Choroid plexus epithelial cell (primary cell): Measurements from ENCODE around the gene OAS3.
A peak's percentile ranks its signal among the peaks of the same experiment; 100 is the strongest.

Experiments
- DNase-seq: peaks from one replicate; pipeline ENCODE4 v3.0.0-alpha.2; 2010; ENCODE audit warnings: low read depth
- H3K4me3 ChIP-seq: 2 replicates; pipeline ENCODE4 v1.5.1; 2011; ENCODE audit warnings: low read depth, mild to moderate bottlenecking, control low read depth, low read length, moderate library complexity
- TF ChIP-seq, protein P1 (sequence below): conservative IDR thresholded peaks from 2 replicates; pipeline ENCODE4 v1.5.1; 2011; ENCODE audit warnings: low read depth, mild to moderate bottlenecking, control low read depth, inconsistent platforms, low read length, moderate library complexity

Gene OAS3

DNA sequence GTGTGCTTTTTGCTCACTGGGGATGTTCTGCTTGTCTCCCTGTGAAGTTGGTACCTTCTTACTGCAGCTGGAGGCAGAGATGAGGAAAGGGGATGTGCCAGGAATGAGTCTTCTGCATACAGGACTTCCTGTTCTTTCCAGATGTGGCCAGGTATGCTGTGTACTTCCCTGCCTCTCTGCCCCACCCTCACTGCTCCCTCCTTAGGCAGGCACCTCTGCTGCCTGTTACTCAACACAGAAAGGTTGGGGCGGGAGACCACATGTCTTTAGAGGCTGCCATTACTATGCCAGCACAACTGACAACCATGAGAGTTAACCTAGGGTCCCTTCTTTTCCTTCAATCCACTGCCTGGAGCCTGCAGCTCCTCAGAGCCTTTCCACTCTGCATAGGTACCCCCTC lies 2.0 kb upstream of the OAS3 start:
- no peak for DNase-seq
- TF ChIP-seq, protein P1, sequence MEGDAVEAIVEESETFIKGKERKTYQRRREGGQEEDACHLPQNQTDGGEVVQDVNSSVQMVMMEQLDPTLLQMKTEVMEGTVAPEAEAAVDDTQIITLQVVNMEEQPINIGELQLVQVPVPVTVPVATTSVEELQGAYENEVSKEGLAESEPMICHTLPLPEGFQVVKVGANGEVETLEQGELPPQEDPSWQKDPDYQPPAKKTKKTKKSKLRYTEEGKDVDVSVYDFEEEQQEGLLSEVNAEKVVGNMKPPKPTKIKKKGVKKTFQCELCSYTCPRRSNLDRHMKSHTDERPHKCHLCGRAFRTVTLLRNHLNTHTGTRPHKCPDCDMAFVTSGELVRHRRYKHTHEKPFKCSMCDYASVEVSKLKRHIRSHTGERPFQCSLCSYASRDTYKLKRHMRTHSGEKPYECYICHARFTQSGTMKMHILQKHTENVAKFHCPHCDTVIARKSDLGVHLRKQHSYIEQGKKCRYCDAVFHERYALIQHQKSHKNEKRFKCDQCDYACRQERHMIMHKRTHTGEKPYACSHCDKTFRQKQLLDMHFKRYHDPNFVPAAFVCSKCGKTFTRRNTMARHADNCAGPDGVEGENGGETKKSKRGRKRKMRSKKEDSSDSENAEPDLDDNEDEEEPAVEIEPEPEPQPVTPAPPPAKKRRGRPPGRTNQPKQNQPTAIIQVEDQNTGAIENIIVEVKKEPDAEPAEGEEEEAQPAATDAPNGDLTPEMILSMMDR = no peak
- H3K4me3 ChIP-seq = no peak overlapping the region

DNA sequence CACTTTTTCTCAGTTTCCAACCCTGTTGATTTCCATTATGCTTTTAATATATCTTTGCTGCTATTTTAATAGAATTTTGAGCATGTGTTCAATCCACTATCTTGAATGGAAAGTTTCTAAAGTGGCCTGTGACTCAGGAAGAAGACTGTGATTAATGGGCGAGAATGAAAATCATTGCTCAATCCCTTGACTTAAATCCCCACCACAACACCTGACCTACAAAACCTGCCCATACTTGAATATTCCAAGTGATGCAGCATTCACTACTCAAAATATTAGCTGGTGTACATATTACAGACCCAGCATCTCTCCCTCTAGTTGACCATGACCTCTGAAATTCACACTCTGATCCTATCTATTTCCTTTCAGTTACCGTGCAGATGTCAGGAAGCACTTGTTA lies 1.3 kb upstream of the OAS3 start:
- peak; percentile 10 for DNase-seq
- TF ChIP-seq, protein P1 = no peak
- no peak overlapping the region for H3K4me3 ChIP-seq

DNA sequence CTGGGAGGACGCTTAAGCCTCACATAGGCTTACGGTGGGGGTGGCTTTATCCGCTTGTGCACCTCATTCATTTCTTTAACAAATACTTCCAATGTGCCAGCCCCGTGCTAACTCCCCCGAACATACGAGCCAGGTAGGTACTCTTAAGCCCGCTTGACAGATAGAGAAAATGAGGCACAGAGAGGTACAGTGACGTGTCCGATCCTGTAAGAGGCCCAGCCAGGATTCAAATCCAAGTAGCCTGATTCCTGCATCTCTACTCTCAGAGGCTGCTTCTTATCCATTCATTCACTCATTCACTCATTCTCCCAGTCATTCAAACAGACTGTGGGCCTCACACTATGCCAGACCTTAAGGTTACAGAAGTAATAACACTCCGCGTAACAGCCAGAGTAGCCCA lies 477 bp downstream of the OAS3 start:
- TF ChIP-seq, protein P1 = no peak
- peak; percentile 7 for DNase-seq
- peak overlapping the region; percentile 74 for H3K4me3 ChIP-seq

DNA sequence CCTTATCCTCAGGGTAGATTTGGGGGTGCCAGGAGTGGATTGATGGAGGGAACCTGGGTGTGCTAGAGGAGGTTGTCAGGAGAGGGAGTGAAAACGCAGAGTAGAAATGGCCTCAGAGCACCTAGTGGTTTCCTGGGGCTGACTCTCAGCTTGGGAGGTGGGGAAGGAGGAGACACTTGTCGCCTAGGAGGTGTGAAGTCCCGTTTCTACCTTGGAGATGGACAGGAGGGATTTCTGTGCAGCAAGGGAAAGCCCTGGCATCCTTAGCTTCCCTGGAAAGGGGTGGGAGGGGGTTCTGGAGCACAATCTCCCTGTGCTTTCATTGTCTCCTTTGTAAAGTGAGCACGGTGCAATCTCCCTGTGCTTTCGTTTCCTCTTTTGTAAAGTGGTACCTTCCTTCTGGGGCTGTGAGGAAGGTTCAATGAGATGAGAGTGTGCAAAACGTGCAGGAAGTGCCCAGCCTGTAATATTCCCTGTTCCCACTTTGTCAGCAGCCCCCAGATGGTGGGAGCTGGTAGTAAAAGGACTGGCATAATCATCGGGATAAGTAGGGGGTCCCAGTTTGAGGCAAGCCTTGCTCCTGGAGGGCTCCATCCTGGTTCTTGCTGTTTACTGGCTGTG lies 1.6 kb downstream of the OAS3 start:
- DNase-seq = no peak
- H3K4me3 ChIP-seq = no peak overlapping the region
- TF ChIP-seq, protein P1 = no peak

DNA sequence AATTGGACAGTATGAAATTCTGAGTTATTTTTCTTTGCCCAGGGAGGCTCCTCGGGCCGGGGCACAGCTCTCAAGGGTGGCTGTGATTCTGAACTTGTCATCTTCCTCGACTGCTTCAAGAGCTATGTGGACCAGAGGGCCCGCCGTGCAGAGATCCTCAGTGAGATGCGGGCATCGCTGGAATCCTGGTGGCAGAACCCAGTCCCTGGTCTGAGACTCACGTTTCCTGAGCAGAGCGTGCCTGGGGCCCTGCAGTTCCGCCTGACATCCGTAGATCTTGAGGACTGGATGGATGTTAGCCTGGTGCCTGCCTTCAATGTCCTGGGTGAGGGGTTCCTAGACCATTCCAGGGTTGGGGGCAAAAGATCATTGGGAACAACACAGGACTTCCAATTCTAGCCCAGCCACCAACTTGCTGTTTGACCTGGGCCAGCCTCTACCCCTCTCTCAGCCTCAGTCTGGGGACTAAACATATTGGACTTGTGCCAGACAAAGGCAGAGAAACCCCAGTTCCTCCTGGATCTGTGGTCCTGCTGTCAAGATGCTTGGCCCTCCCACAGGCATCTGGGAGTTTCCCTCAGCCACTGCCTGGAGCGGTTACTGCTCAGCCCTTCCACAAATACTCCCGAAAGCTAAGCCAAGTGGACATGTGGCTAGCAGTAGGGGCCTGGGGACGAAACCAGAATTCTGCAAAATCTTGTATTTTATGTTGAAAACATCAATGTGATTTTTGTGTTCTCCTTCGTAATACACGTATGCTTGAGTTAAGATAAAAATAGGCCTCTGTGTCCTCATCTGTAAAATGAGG lies 3.5 kb downstream of the OAS3 start:
- TF ChIP-seq, protein P1 = no peak
- H3K4me3 ChIP-seq = no peak overlapping the region
- no peak for DNase-seq

DNA sequence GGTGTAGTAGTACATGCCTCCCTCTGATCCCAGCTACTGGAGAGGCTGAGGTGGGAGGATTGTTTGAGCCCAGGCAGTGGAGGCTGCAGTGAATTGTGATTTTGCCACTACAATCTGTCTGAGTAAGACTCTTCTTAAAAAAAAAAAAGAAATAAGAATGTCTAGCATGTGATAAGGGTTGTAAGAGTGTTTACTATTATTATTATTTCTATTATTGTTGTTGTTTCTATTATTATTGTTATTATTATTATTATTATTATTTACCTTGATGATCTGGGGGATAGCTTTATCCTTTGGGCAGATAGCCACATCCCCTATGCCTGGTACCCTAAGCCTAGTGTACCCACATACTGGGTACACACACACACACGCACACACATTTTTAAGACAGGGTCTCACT lies 4.3 kb downstream of the OAS3 start:
- TF ChIP-seq, protein P1 = no peak
- no peak for DNase-seq
- no peak overlapping the region for H3K4me3 ChIP-seq
